IMR-90 (cell line): ENCODE data around the gene BDNF. TPM values are rescaled to one million over a fixed set of nuclear protein-coding genes. Genes with fewer than 3 reads are reported as not detected.

Experiments used
- ATAC-seq: fragments of 200-7000 bp; cut with Tn5 transposase; 2 replicates; pipeline ENCODE4 v1.9.1; 2020; ENCODE audit warnings: low read depth, mild to moderate bottlenecking, moderate library complexity
- BruUV-seq: library from RNA; stranded (reverse); fragments of 400-500 nt; replicated peaks from 2 replicates; lab custom pipeline; 2021; lab: Mats Ljungman, UMichigan
- CTCF ChIA-PET: fragments of 300-600 bp; formaldehyde crosslinking; extraction: SDS; loops from one replicate; lab custom pipeline; 2021; ENCODE audit warnings: antibody characterized with exemption; lab: Yijun Ruan, JAX
- POLR2A ChIA-PET: fragments of 300-600 bp; sonication (Branson Sonifier 250); formaldehyde crosslinking; loops from one replicate; lab custom pipeline; 2022; ENCODE audit warnings: antibody characterized with exemption; ENCODE audit not compliant: unreplicated experiment; lab: Charles Lee
- DNase-seq: peaks from one replicate; pipeline ENCODE4 v3.0.0; 2013
- H2AFZ ChIP-seq: replicated peaks from 2 replicates; pipeline ENCODE3; 2013; ENCODE audit warnings: low read length, mild to moderate bottlenecking; ENCODE audit not compliant: poor library complexity
- H2AK5ac ChIP-seq: 2 replicates; pipeline ENCODE4 v1.6.1; 2013; ENCODE audit warnings: low read depth, low read length, inconsistent platforms
- H2AK9ac ChIP-seq: replicated peaks from 2 replicates; pipeline ENCODE3; 2013; ENCODE audit warnings: mild to moderate bottlenecking, low read depth, low read length, moderate library complexity; ENCODE audit not compliant: poor library complexity
- H2BK120ac ChIP-seq: 2 replicates; pipeline ENCODE4 v1.6.1; 2013; ENCODE audit warnings: low read depth, low read length, inconsistent platforms
- H2BK15ac ChIP-seq: 3 replicates; pipeline ENCODE4 v1.6.1; 2013; ENCODE audit warnings: low read depth, low read length, inconsistent platforms
- H2BK20ac ChIP-seq: 2 replicates; pipeline ENCODE4 v1.6.1; 2013; ENCODE audit warnings: low read depth, mild to moderate bottlenecking, inconsistent platforms, low read length, moderate library complexity
- H2BK5ac ChIP-seq: 2 replicates; pipeline ENCODE4 v1.6.1; 2013; ENCODE audit warnings: mild to moderate bottlenecking, low read depth, low read length, inconsistent platforms; ENCODE audit not compliant: poor library complexity, severe bottlenecking
- H3K14ac ChIP-seq: replicated peaks from 2 replicates; pipeline ENCODE4 v1.6.1; 2013; ENCODE audit warnings: low read depth, low read length, inconsistent platforms
- H3K18ac ChIP-seq: 2 replicates; pipeline ENCODE4 v1.6.1; 2013; ENCODE audit warnings: low read depth, low read length, control low read depth
- H3K23ac ChIP-seq: 2 replicates; pipeline ENCODE4 v1.6.1; 2013; ENCODE audit warnings: low read depth, low read length, inconsistent platforms
- H3K27ac ChIP-seq: 2 replicates; pipeline ENCODE4 v1.5.1; 2013; ENCODE audit warnings: mild to moderate bottlenecking, control low read depth, low read length; ENCODE audit not compliant: insufficient read depth
- H3K27me3 ChIP-seq: 2 replicates; pipeline ENCODE4 v1.6.1; 2013; ENCODE audit warnings: low read length; ENCODE audit not compliant: control insufficient read depth, insufficient read depth
- H3K36me3 ChIP-seq: 2 replicates; pipeline ENCODE4 v1.6.1; 2013; ENCODE audit warnings: low read length, mixed read lengths; ENCODE audit not compliant: control insufficient read depth, insufficient read depth
- H3K4ac ChIP-seq: 2 replicates; pipeline ENCODE4 v1.6.1; 2013; ENCODE audit warnings: low read depth, low read length, inconsistent platforms
- H3K4me1 ChIP-seq: 2 replicates; pipeline ENCODE4 v1.6.1; 2013; ENCODE audit warnings: low read length, mixed read lengths; ENCODE audit not compliant: control insufficient read depth, insufficient read depth
- H3K4me2 ChIP-seq: 2 replicates; pipeline ENCODE4 v1.6.1; 2013; ENCODE audit warnings: low read depth, mild to moderate bottlenecking, control low read depth, low read length, moderate library complexity
- H3K4me3 ChIP-seq: 2 replicates; pipeline ENCODE4 v1.5.1; 2013; ENCODE audit warnings: low read depth, mild to moderate bottlenecking, control low read depth, low read length, moderate library complexity; ENCODE audit not compliant: insufficient read depth
- H3K56ac ChIP-seq: 2 replicates; pipeline ENCODE4 v1.6.1; 2013; ENCODE audit warnings: low read length, inconsistent platforms; ENCODE audit not compliant: insufficient read depth; ENCODE audit errors: extremely low read depth
- H3K79me1 ChIP-seq, 2 experiments: 2 replicates each; pipeline ENCODE4 v1.6.1; 2013; ENCODE audit warnings: low read length in 2 of 2, inconsistent platforms in 1 of 2, low read depth in 1 of 2
- H3K9ac ChIP-seq: 2 replicates; pipeline ENCODE4 v1.6.1; 2013; ENCODE audit warnings: low read depth, low read length, control low read depth
- H3K9me1 ChIP-seq: 2 replicates; pipeline ENCODE4 v1.6.1; 2013; ENCODE audit warnings: low read length, inconsistent platforms; ENCODE audit not compliant: insufficient read depth
- H3K9me3 ChIP-seq: 2 replicates; pipeline ENCODE4 v1.6.1; 2013; ENCODE audit warnings: low read length; ENCODE audit not compliant: control insufficient read depth, insufficient read depth
- H4K20me1 ChIP-seq: 2 replicates; pipeline ENCODE4 v1.6.1; 2013; ENCODE audit warnings: low read length, inconsistent platforms; ENCODE audit not compliant: insufficient read depth
- H4K5ac ChIP-seq: 2 replicates; pipeline ENCODE4 v1.6.1; 2013; ENCODE audit warnings: mild to moderate bottlenecking, low read depth, low read length, control low read depth
- H4K8ac ChIP-seq, 2 experiments: 2 replicates each; pipeline ENCODE4 v1.6.1; 2013; ENCODE audit warnings: low read depth in 2 of 2, low read length in 2 of 2, control low read depth in 1 of 2, inconsistent platforms in 1 of 2
- H4K91ac ChIP-seq: 2 replicates; pipeline ENCODE4 v1.6.1; 2013; ENCODE audit warnings: low read depth, low read length, inconsistent platforms; ENCODE audit not compliant: insufficient read depth
- MXI1 ChIP-seq: IDR thresholded peaks from 2 replicates; pipeline ENCODE4 v1.6.1; 2012; ENCODE audit warnings: low read depth, mild to moderate bottlenecking, low read length, moderate library complexity, borderline replicate concordance
- WGBS, 2 experiments: methylation state at CpG; one replicate each; pipeline versions ENCODE4 v1.1.5 to v1.1.7; 2013; ENCODE audit warnings: missing lambda C conversion rate in 2 of 2; ENCODE audit not compliant: insufficient read length in 1 of 2; ENCODE audit errors: extremely low coverage in 2 of 2; 5-methylcytosine and 5-hydroxymethylcytosine counted together
- dilution Hi-C: fragments of 300-500 bp; cut with HindIII; formaldehyde crosslinking; loops from one replicate; pipeline ENCODE4 v1.14.3; 2018; ENCODE audit warnings: low sequenced_read_pairs; ENCODE audit not compliant: unreplicated experiment
- in situ Hi-C: fragments of 300-500 bp; cut with MboI; formaldehyde crosslinking; loops from 3 replicates; pipeline ENCODE4 v1.14.3; 2019; ENCODE audit warnings: low sequenced_read_pairs, inconsistent platforms, mixed read lengths
- intact Hi-C: fragments of 100-400 bp; cut with micrococcal nuclease; formaldehyde crosslinking; loops from 2 replicates; pipeline ENCODE4 v1.10.0; 2022
- polyA plus RNA-seq, 3 experiments: library from polyadenylated mRNA; depleted of rRNA; stranded (reverse); fragments of >200 nt; gene quantifications; 2 replicates each; pipeline ENCODE4 v1.2.3, GENCODE V29; 2012; ENCODE audit warnings: low replicate concordance in 1 of 3
- total RNA-seq: library from RNA; depleted of rRNA; stranded (reverse); fragments of >200 nt; gene quantifications from 2 replicates; pipeline ENCODE4 v1.2.3, GENCODE V29; 2012
- TF ChIP-seq, protein P1 (sequence below): conservative IDR thresholded peaks from 2 replicates; pipeline ENCODE4 v1.5.1; 2012; ENCODE audit warnings: mild to moderate bottlenecking, low read depth, low read length, improper control_type of control experiment

Gene BDNF
- total and polyA plus RNA-seq, 2 of the 4 experiments (the other 2 are of a cell fraction) = 94.8 to 152 TPM

DNA sequence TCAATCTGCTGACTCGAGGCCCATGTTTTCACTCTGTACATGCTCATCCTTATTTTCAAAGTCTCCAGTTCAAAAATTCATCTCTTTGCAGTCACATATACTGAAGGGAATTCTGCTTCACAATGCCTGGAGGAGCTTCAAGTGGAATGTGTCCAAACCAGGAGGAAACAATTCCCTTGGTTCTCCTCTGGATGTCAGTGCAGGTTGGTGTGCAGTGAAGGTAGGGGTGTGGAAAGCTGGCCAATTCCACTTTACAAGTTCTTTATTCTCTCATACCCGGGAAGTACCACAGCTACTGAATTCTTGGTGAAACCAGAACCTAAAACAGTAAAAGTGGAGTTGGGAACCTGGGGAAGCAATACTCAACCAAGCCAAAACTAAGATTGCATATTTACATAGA lies 57.3 kb downstream of the BDNF start:
- Histone ChIP-seq H4K91ac (no peak overlapping the region), H2BK120ac (no peak overlapping the region), H3K23ac (no peak overlapping the region), H2AK9ac (no peak overlapping the region), H3K9me1 (no peaks in the 10 kb centered on the region), H3K9me3 (no peaks in the 10 kb centered on the region), H3K56ac (no peak overlapping the region), H3K4me1 (no peaks in the 10 kb centered on the region), H3K9ac (no peak overlapping the region), H3K27me3 (no peaks in the 10 kb centered on the region), H3K36me3 (no peaks in the 10 kb centered on the region), H3K4ac (no peak overlapping the region), H3K4me3 (no peak overlapping the region), H2BK15ac (no peak overlapping the region), H3K79me1 (no peaks in the 10 kb centered on the region), H4K8ac (no peak overlapping the region), H2AFZ (no peak overlapping the region), H4K20me1 (peaks cover 5% of the 10 kb centered on the region; the same call in 1 of the 2 replicates), H3K4me2 (no peak overlapping the region), H4K5ac (no peak overlapping the region), H3K18ac (no peak overlapping the region), H3K27ac (no peak overlapping the region), H3K14ac (no peak overlapping the region), H2BK20ac (no peak overlapping the region), H2BK5ac (no peak overlapping the region), H2AK5ac (no peak overlapping the region)
- dilution Hi-C loops (no loop called here), in situ Hi-C loops (no loop called here), intact Hi-C loops (no loop called here)
- CTCF ChIA-PET = no interaction called here
- POLR2A ChIA-PET = no interaction called here
- no peak for ATAC-seq
- WGBS, 2 experiments = no CpG with 5 or more reads among the region's 2 CpGs
- no peak for DNase-seq
- TF ChIP-seq, protein P1, sequence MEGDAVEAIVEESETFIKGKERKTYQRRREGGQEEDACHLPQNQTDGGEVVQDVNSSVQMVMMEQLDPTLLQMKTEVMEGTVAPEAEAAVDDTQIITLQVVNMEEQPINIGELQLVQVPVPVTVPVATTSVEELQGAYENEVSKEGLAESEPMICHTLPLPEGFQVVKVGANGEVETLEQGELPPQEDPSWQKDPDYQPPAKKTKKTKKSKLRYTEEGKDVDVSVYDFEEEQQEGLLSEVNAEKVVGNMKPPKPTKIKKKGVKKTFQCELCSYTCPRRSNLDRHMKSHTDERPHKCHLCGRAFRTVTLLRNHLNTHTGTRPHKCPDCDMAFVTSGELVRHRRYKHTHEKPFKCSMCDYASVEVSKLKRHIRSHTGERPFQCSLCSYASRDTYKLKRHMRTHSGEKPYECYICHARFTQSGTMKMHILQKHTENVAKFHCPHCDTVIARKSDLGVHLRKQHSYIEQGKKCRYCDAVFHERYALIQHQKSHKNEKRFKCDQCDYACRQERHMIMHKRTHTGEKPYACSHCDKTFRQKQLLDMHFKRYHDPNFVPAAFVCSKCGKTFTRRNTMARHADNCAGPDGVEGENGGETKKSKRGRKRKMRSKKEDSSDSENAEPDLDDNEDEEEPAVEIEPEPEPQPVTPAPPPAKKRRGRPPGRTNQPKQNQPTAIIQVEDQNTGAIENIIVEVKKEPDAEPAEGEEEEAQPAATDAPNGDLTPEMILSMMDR = peak; percentile 23; the same call in 1 of the 2 replicates
- no peak for TF ChIP-seq MXI1
- no TSS peak for BruUV-seq
